ENCODE data around the gene TUBB4B.

- TF ChIP-seq CTCF (IDR thresholded peaks at IDR 0.05) (no peak), POLR2A (IDR thresholded peaks at IDR 0.05) (no peak)
These were observed 39.8 kb upstream of the TUBB4B start for GRCh38 chr9:137201205-137201868.

Data from heart left ventricle (tissue), 13 donors.